ENCODE results near the gene PTPRD.

DNA sequence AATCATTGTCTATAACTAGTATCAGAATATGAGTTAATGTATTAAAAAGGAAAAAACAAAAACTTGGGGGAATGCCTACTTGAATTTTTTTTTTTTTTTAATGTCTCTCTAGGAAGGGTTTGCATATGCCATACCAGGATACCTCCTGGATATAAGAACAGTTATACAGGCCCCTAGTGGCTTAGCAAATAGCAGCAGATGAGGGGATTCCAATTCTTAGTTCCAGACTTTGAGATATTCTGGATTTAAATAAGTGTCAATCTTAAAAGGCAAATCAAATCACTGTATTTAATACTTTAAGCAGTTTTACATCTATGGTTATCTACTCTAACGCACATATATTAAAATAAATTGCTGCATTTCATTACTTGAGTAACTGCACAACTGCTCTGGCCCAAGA, 1757.8 kb downstream of the PTPRD start:
- TF ChIP-seq, protein P1, sequence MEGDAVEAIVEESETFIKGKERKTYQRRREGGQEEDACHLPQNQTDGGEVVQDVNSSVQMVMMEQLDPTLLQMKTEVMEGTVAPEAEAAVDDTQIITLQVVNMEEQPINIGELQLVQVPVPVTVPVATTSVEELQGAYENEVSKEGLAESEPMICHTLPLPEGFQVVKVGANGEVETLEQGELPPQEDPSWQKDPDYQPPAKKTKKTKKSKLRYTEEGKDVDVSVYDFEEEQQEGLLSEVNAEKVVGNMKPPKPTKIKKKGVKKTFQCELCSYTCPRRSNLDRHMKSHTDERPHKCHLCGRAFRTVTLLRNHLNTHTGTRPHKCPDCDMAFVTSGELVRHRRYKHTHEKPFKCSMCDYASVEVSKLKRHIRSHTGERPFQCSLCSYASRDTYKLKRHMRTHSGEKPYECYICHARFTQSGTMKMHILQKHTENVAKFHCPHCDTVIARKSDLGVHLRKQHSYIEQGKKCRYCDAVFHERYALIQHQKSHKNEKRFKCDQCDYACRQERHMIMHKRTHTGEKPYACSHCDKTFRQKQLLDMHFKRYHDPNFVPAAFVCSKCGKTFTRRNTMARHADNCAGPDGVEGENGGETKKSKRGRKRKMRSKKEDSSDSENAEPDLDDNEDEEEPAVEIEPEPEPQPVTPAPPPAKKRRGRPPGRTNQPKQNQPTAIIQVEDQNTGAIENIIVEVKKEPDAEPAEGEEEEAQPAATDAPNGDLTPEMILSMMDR (IDR thresholded peaks at IDR 0.05 in 8 of 11, conservative IDR thresholded peaks at IDR 0.05 in 3 of 11): no peak
- TF ChIP-seq POLR2A (IDR thresholded peaks at IDR 0.05): no peak
